Smooth muscle cell (in vitro differentiated cells): ENCODE data around the gene KLF3. TPM values are rescaled to one million over a fixed set of nuclear protein-coding genes. Genes with fewer than 3 reads are reported as not detected.

Experiments used
- DNase-seq: peaks from one replicate; lab custom pipeline; 2025; ENCODE audit not compliant: unreplicated experiment; lab: John Stamatoyannopoulos, UW
- H2AFZ ChIP-seq: fragments of 200-600 bp; sonication (generic); 2 replicates; pipeline ENCODE4 v1.6.0; 2016; ENCODE audit warnings: antibody characterized with exemption, low read depth, mild to moderate bottlenecking
- H3F3A ChIP-seq: fragments of 200-600 bp; sonication (generic); 2 replicates; pipeline ENCODE4 v1.6.0; 2017; ENCODE audit warnings: antibody characterized with exemption, low read depth
- H3K27ac ChIP-seq: fragments of 200-600 bp; sonication (generic); 2 replicates; pipeline ENCODE4 v1.5.1; 2016; ENCODE audit warnings: low read depth, mild to moderate bottlenecking
- H3K27me3 ChIP-seq: fragments of 200-600 bp; sonication (generic); 2 replicates; pipeline ENCODE4 v1.6.1; 2016; ENCODE audit warnings: low read depth, mild to moderate bottlenecking
- H3K36me3 ChIP-seq: fragments of 200-600 bp; sonication (generic); 2 replicates; pipeline ENCODE4 v1.5.1; 2016; ENCODE audit warnings: low read depth
- H3K4me1 ChIP-seq: fragments of 200-600 bp; sonication (generic); 2 replicates; pipeline ENCODE4 v1.5.1; 2016; ENCODE audit warnings: low read depth
- H3K4me2 ChIP-seq: fragments of 200-600 bp; sonication (generic); 2 replicates; pipeline ENCODE4 v1.6.0; 2016; ENCODE audit warnings: mild to moderate bottlenecking
- H3K4me3 ChIP-seq: fragments of 200-600 bp; sonication (generic); 2 replicates; pipeline ENCODE4 v1.5.1; 2016; ENCODE audit warnings: mild to moderate bottlenecking
- H3K79me2 ChIP-seq: fragments of 200-600 bp; sonication (generic); 2 replicates; pipeline ENCODE4 v1.6.0; 2016; ENCODE audit warnings: low read depth, mild to moderate bottlenecking
- H3K9ac ChIP-seq: fragments of 200-600 bp; sonication (generic); 2 replicates; pipeline ENCODE4 v1.6.0; 2016; ENCODE audit warnings: low read depth
- H3K9me3 ChIP-seq: fragments of 200-600 bp; sonication (generic); replicated peaks from 2 replicates; pipeline ENCODE4 v1.5.1; 2016; ENCODE audit warnings: low read depth
- H4K20me1 ChIP-seq: fragments of 200-600 bp; sonication (generic); 2 replicates; pipeline ENCODE4 v1.6.0; 2016; ENCODE audit warnings: low read depth
- CTCF ChIP-seq: fragments of 200-600 bp; sonication (generic); IDR thresholded peaks from 2 replicates; pipeline ENCODE4 v1.5.1; 2017; ENCODE audit warnings: borderline replicate concordance, mild to moderate bottlenecking, antibody characterized with exemption; ENCODE audit not compliant: insufficient read depth, poor library complexity, severe bottlenecking
- WGBS: methylation state at CpG from one replicate; pipeline ENCODE4 v1.1.7; 2016; ENCODE audit warnings: low lambda C conversion rate; 5-methylcytosine and 5-hydroxymethylcytosine counted together
- polyA plus RNA-seq: library from polyadenylated mRNA; unstranded; fragments of >200 nt; fragmentation: Nextera tagmentation; extraction: Ambion mirVana; gene quantifications from 2 replicates; pipeline ENCODE4 v1.2.1, GENCODE V29; 2016
- total RNA-seq: library from RNA; depleted of rRNA; stranded (reverse); fragments of >200 nt; gene quantifications from 2 replicates; pipeline ENCODE4 v1.2.3, GENCODE V29; 2014

The KLF3 gene
- total and polyA plus RNA-seq, 2 experiments from 2014 or later = 26.0 to 37.5 TPM

GRCh38 chr4:38618505-38618904 is 45.5 kb upstream of the KLF3 start:
- Histone ChIP-seq H3K27me3 (no peaks in the 10 kb centered on the region), H3K4me2 (no peak overlapping the region), H3K4me3 (no peak overlapping the region), H2AFZ (no peak overlapping the region), H3K79me2 (no peaks in the 10 kb centered on the region), H4K20me1 (no peaks in the 10 kb centered on the region), H3K4me1 (no peaks in the 10 kb centered on the region), H3F3A (no peaks in the 10 kb centered on the region), H3K27ac (no peak overlapping the region), H3K36me3 (no peaks in the 10 kb centered on the region), H3K9ac (no peak overlapping the region), H3K9me3 (no peaks in the 10 kb centered on the region)
- TF ChIP-seq CTCF = no peak
- no peak for DNase-seq
- WGBS = 96% methylated on average over 3 of the region's 3 CpGs

- Histone ChIP-seq H3K9ac (no peak overlapping the region), H3K4me3 (no peak overlapping the region), H4K20me1 (no peaks in the 10 kb centered on the region), H3K36me3 (no peaks in the 10 kb centered on the region), H3K27me3 (no peaks in the 10 kb centered on the region), H3K9me3 (no peaks in the 10 kb centered on the region), H3K4me1 (no peaks in the 10 kb centered on the region), H3K79me2 (no peaks in the 10 kb centered on the region), H3F3A (no peaks in the 10 kb centered on the region), H3K27ac (no peak overlapping the region), H3K4me2 (no peak overlapping the region), H2AFZ (no peak overlapping the region)
- no peak for TF ChIP-seq CTCF
- DNase-seq = no peak
- 92% methylated on average over 3 of the region's 3 CpGs for WGBS
These were observed 44.7 kb upstream of the KLF3 start for GRCh38 chr4:38619316-38619715.

DNA sequence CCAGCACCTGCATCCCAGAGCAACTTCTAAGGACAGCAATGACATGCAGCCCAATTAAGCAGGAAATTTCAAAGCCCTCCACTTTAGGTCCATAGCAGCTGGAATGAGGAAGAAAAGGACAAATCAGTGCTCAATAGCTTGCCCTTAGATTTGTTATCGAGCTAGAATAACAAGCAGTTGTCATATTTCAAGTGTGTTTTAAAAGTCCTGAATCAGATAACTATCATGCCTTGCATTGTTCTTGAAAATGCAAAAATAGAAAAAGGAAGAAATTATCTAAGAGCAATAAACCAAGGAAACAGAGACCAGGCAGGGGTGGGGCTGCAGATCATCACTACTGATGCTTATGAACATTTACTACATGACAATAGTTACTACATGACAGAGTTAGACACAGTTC is 43.9 kb upstream of the KLF3 start:
- Histone ChIP-seq H3K79me2 (no peaks in the 10 kb centered on the region), H2AFZ (no peak overlapping the region), H3K27me3 (no peaks in the 10 kb centered on the region), H3K4me1 (no peaks in the 10 kb centered on the region), H3K4me3 (no peak overlapping the region), H3K36me3 (no peaks in the 10 kb centered on the region), H3K4me2 (no peak overlapping the region), H3F3A (no peaks in the 10 kb centered on the region), H4K20me1 (no peaks in the 10 kb centered on the region), H3K9ac (no peak overlapping the region), H3K27ac (no peak overlapping the region), H3K9me3 (no peaks in the 10 kb centered on the region)
- no peak for DNase-seq
- 89% methylated on average over 1 of the region's 1 CpG for WGBS
- no peak for TF ChIP-seq CTCF

GRCh38 chr4:38620527-38621027 is 43.4 kb upstream of the KLF3 start:
- no peaks in the 10 kb centered on the region for H3K79me2 ChIP-seq
- H2AFZ ChIP-seq = no peak overlapping the region
- H3K27me3 ChIP-seq = no peaks in the 10 kb centered on the region
- no peaks in the 10 kb centered on the region for H3F3A ChIP-seq
- H3K36me3 ChIP-seq = no peaks in the 10 kb centered on the region
- no peak for TF ChIP-seq CTCF
- H3K9ac ChIP-seq = no peak overlapping the region
- no peak for DNase-seq
- no peaks in the 10 kb centered on the region for H3K9me3 ChIP-seq
- H3K4me2 ChIP-seq = no peak overlapping the region
- H4K20me1 ChIP-seq = no peaks in the 10 kb centered on the region
- no peaks in the 10 kb centered on the region for H3K4me1 ChIP-seq
- no peak overlapping the region for H3K27ac ChIP-seq
- WGBS = 93% methylated on average over 2 of the region's 2 CpGs
- H3K4me3 ChIP-seq = no peak overlapping the region
